ENCODE data around the gene ARMC6. TPM values are rescaled to one million over a fixed set of nuclear protein-coding genes. Genes with fewer than 3 reads are reported as not detected.

Gene ARMC6
- total RNA-seq, 1 donor from 2014 or later: 19.5 TPM

- DNase-seq (ENCODE audit: low spot score): no peak
These were observed 21.0 kb downstream of the ARMC6 start for GRCh38 chr19:19054315-19054938.

DNA sequence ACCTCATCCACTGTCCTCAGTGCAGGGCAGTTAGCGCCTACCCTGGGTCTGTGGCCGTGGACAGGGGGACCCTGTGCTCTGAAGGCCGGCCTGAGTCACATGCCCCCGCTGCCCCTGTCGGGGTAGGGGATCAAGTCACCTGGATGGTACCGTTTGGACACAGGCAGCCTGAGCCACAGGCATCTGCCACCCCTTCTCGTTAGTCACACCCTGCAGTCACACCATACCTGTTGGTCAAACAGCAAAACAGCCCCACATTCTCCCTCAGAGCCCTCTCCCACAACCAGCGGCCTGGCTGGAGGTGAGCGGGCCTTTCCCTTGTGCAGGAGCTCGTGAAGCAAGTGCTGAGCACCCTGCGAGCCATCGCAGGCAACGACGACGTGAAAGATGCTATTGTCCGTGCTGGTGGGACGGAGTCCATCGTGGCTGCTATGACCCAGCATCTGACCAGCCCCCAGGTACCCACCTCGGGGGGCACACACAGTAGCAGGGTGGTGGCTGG is 21.6 kb downstream of the ARMC6 start:
- DNase-seq (ENCODE audit: low spot score): no peak

DNA sequence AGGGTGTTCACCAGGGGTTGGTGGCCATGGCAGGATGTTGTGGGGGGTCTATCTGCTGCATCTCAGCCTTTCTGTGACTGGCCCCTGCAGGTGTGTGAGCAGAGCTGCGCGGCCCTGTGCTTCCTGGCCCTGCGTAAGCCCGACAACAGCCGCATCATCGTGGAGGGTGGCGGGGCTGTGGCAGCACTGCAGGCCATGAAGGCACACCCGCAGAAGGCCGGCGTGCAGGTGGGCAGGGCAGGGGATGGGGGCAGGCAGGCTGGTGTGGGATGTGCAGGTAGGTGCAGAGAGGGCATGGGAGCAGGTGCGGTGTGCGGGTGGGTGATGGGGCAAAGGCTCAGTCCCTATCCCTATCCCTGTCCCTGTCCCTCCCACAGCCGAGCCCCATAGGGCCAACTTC is 22.3 kb downstream of the ARMC6 start:
- DNase-seq (ENCODE audit: low spot score): no peak

- DNase-seq (ENCODE audit: low spot score): no peak
These were observed 23.4 kb downstream of the ARMC6 start for GRCh38 chr19:19056636-19057275.

DNA sequence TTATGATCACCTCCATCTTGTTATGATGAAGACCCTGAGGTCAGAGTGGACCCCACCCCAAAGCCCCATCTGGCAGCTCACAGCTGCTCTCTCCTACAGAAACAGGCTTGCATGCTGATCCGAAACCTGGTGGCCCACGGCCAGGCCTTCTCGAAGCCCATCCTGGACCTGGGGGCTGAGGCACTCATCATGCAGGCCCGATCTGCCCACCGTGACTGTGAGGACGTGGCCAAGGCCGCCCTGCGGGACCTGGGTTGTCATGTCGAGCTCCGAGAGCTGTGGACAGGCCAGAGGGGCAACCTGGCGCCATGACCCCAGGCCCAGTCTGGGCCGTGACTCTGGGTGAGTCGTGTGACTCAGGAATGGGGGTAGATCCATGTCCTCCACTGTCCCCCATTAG is 23.9 kb downstream of the ARMC6 start:
- DNase-seq (ENCODE audit: low spot score): no peak

DNA sequence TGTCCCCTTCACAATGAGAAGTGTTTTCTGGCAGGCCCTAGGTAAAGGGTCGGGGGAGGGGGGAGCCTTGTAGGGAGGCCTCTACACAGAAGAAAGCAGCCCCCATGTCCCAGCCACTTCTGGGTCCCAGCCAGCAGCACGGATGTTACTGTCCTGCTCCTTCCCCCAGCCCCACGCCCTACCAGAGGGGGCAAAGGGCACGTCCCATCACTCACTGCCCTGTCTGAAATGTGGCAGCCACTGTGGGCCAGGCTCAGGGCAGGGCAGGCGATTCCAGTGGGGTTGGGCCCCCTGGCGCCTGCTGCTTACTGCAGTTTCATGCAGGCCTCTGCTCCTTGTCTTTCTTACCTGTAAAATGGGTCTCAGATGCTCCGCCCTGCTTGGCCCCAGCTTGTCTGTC is 24.3 kb downstream of the ARMC6 start:
- no peak for DNase-seq (ENCODE audit: low spot score)

- DNase-seq (ENCODE audit: low spot score): no peak
These were observed 25.8 kb downstream of the ARMC6 start for GRCh38 chr19:19059018-19059836.

DNA sequence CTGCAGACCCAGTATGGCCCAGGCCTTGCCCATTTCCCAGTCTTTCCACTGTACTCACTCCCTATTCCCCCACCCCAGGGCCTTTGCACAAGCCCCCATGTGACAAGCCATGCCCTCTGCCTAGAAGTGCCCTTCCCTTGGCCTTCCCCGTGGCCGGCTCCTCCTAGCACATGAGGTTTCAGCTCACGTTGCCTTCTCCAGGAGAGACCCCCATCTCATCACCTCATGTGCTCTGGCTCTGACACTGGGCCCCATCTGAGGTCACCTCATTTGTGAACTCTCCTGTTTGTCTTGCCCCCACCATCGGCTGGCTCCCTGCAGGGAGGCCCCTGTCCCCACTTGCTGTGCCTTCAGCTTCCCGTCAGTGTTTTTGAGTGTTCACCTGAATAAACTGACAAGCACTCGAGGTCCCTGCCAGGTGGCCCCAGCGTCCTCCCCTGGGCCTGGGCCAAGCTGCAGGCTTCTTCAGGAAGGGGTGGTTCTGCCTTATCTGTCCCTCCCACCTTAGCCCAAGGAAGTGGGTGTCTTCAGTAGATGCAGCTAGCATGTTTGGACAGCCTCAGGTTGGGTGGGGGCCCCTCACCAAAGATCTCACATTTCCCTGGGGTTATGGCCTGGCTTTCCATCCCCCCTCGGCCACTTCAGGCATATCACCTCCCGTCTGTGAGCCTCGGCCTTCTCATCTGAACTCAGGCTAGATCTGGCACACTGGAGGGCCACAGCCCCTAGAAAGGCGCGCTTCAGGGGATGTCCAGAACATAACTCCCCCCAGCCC is 26.6 kb downstream of the ARMC6 start:
- no peak for DNase-seq (ENCODE audit: low spot score)

DNA sequence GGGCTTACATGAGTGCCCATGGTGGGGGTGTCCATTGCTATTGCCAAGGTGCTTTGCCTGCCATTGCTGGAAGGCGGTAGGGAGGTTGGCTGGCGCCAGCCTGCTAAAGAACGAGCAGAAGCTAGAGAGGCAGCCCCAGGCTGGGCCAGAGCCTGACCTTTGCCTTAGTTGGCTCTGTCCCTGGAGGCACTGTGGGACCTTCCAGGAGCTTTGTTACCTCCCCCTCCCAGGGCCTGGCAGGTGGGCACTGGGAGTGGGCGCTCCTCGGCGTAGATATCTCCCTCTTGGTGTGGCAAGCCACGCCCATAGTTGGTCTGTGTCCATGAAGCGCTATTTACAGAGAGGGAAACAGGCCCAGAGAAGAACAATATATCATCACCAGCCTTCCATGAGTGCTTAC is 28.1 kb downstream of the ARMC6 start:
- no peak for DNase-seq (ENCODE audit: low spot score)

- DNase-seq (ENCODE audit: low spot score): no peak
These were observed 29.2 kb downstream of the ARMC6 start for GRCh38 chr19:19062454-19063182.

DNA sequence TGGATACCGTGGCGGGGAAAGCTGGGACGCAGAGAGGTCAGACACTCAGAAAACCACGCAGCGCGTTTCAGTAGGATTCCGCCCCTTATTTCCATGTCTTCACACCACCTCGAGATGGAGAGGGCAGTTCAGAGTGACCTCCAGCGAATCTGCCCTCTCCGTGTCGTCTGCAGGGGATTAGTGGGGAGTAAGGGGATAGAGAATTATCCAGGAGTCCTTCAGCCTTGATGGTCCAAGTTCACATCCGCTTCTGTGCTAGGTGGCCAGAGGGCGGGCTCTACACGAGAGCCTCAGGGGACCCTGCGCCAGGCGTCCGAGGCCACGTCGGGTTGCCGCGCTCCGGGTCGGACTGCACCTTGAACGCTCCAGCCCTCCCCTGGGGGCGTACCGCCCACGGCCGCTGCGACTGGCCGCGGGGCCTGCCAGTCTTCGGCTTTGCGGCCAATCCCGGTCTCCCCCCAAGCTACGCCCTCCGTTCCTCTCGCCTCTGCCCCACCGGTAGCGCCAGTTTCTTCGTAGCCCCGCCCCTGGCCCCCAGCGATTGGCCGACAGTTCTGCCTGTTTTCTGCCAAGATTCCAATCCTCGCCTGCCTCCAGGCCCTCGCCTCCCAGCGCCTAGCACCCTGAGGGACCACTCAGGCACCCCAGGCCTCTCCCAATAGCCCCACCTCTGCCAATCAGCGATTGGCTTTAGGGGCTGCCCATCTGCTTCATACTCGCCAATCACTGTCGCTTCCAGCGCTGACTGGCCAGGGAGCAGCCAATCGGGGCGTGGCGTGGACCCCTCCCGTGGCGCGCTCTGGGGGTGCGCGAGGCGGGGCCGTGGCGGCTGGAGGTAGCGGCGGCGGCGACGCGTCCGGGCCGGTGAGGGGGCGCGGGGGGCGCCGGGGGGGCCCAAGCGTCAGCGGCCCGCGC is 30.0 kb downstream of the ARMC6 start, which contains the start of gene SLC25A42:
SLC25A42 (plus strand) TSS at position 812 of the 915 bp plus-strand sequence. CDS start 32,131 bp downstream, outside the sequence.
- DNase-seq (ENCODE audit: low spot score): peak; percentile 100

- DNase-seq (ENCODE audit: low spot score): no peak
These were observed 30.8 kb downstream of the ARMC6 start for GRCh38 chr19:19064098-19064722.

DNA sequence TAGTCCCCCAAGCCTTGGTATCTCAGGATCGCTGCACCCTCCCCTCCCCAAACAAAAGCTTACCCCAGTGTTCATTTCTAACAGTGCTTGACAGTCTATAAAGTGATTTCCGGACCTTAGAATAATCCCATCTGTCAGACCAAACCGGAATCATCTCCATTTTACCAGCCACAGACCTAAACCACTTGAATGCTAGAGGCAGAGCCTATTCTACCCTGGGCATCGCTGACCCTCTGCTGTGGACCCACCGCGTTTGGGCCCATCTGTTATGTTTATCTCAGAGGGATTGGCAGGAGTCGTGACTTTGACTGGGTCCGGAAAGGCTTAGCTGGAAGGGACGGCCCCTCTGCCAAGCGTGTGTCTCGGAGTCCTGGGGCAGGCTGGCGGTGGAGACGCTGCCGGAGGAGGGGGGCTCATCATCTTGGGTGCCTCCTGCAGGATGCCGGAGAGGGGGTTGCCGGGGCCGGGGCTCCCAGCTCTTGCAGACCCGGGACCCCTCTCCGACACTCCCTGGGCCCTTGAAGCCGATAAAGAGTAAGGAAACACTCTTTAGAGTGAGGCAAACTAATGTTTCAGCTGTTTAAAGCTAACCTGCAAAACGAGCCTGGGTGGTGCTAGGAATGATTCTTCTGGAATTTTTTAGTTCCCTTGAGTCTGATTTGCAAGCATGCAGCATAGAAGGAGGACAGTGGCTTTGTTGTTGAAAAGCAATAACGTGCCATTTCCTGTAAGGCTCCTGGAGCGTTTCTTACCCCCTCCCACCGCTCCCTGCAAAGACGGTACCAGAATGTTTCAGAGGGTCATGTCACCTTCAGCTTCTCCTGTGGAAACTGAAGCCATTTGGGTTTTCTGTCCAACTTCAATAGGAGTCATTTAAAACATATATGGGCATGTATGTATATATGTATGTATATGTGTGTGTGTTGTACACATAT is 31.7 kb downstream of the ARMC6 start:
- DNase-seq (ENCODE audit: low spot score): no peak

GRCh38 chr19:19067276-19068072 is 34.1 kb downstream of the ARMC6 start:
- no peak for DNase-seq (ENCODE audit: low spot score)

- DNase-seq (ENCODE audit: low spot score): no peak
These were observed 35.6 kb downstream of the ARMC6 start for GRCh38 chr19:19068659-19069654.

DNA sequence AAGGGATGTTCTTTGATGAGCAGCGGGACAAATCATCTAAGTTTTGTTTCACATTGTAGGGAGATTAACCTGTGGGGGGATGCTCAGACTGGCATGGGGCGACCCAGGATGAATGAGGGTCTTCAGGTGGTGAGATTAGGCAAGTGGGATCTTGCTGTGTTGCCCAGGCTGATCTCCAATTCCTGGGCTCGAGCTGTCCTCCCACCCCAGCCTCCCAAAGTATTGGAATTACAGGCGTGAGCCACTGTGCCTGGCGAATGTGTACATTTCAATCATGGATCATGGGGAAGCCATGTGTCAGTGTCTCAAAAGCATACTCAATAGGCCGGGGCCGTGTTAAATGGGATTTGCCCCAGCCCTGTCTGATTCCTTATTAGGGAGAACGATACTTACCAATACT is 38.5 kb downstream of the ARMC6 start:
- no peak for DNase-seq (ENCODE audit: low spot score)

Data from mucosa of gallbladder (tissue), 1 donor.